Calu3 (cell line): ENCODE data around the gene CCT5. TPM values are rescaled to one million over a fixed set of nuclear protein-coding genes. Genes with fewer than 3 reads are reported as not detected.

Experiments
- BruUV-seq: library from RNA; stranded (reverse); fragments of 400-500 nt; replicated peaks from 2 replicates; lab custom pipeline; 2021; lab: Mats Ljungman, UMichigan
- CTCF ChIA-PET: fragments of 300-600 bp; sonication (Branson Sonifier 250); formaldehyde crosslinking; loops from one replicate; lab custom pipeline; 2022; ENCODE audit warnings: antibody characterized with exemption; lab: Charles Lee
- DNase-seq: peaks from one replicate; pipeline ENCODE4 v3.0.0; 2022
- H3K27ac Mint-ChIP-seq: one replicate; pipeline ENCODE4 v1.8.0; 2022; ENCODE audit warnings: mixed read lengths; ENCODE audit not compliant: unreplicated experiment
- H3K27me3 Mint-ChIP-seq: one replicate; pipeline ENCODE4 v1.8.0; 2022; ENCODE audit warnings: mixed read lengths; ENCODE audit not compliant: unreplicated experiment
- H3K36me3 Mint-ChIP-seq: one replicate; pipeline ENCODE4 v1.8.0; 2022; ENCODE audit warnings: mild to moderate bottlenecking, moderate library complexity, mixed read lengths; ENCODE audit not compliant: insufficient read depth, unreplicated experiment
- H3K4me1 Mint-ChIP-seq: one replicate; pipeline ENCODE4 v1.8.0; 2022; ENCODE audit warnings: mild to moderate bottlenecking, low read depth, mixed read lengths; ENCODE audit not compliant: unreplicated experiment
- H3K4me3 Mint-ChIP-seq: one replicate; pipeline ENCODE4 v1.8.0; 2022; ENCODE audit warnings: mild to moderate bottlenecking, low read depth, moderate library complexity, mixed read lengths; ENCODE audit not compliant: unreplicated experiment
- H3K9me3 Mint-ChIP-seq: one replicate; pipeline ENCODE4 v1.8.0; 2022; ENCODE audit warnings: low read depth, mixed read lengths; ENCODE audit not compliant: unreplicated experiment
- CTCF ChIP-seq: fragments of 200-600 bp; IDR thresholded peaks from one replicate; pipeline ENCODE4 v1.8.0; 2022; ENCODE audit warnings: antibody characterized with exemption; ENCODE audit not compliant: unreplicated experiment
- intact Hi-C: fragments of 100-400 bp; cut with micrococcal nuclease; formaldehyde crosslinking; loops from one replicate; pipeline ENCODE4 v1.10.0; 2022; ENCODE audit not compliant: unreplicated experiment
- total RNA-seq: library from RNA; stranded (reverse); gene quantifications from 2 replicates; pipeline ENCODE4 v1.2.3, GENCODE V29; 2022

The CCT5 gene
- total RNA-seq, 1 experiment from 2014 or later = 410 TPM

GRCh38 chr5:10289991-10290390, 39.9 kb downstream of the CCT5 start:
- CTCF ChIA-PET = no interaction called here
- H3K27me3 Mint-ChIP-seq = no peaks in the 10 kb centered on the region
- no peak for TF ChIP-seq CTCF
- no peak overlapping the region for H3K27ac Mint-ChIP-seq
- H3K4me3 Mint-ChIP-seq = no peak overlapping the region
- DNase-seq = no peak
- intact Hi-C loops = loop anchor here (2.0 kb wide), 1 partner anchor 17 kb away; the partner anchor contains the start of gene CMBL
- peaks cover 14% of the 10 kb centered on the region for H3K36me3 Mint-ChIP-seq
- BruUV-seq = no TSS peak
- H3K9me3 Mint-ChIP-seq = peaks cover 4% of the 10 kb centered on the region
- peaks cover 6% of the 10 kb centered on the region for H3K4me1 Mint-ChIP-seq

DNA sequence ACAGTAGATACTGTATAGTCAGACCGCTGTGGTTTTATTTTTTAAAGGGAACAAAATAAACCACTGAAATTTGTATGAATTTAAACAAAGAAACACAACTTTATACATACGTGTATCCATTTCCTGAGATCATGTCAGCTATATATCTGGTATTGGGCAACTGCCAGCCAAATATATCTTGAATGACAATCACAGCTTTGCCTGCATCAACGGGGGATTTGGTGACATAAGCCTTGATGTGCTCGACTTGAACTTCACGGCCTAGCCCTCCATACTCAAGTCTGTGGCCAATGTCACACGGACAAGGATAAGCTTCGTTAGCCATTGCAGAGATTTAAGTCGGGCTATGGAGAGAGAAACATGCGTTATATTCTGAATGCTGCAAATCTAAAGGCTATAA, 40.4 kb downstream of the CCT5 start:
- DNase-seq = no peak
- H3K27ac Mint-ChIP-seq = no peak overlapping the region
- no peak overlapping the region for H3K4me3 Mint-ChIP-seq
- CTCF ChIA-PET = no interaction called here
- H3K27me3 Mint-ChIP-seq = no peaks in the 10 kb centered on the region
- peaks cover 4% of the 10 kb centered on the region for H3K9me3 Mint-ChIP-seq
- TF ChIP-seq CTCF = no peak
- BruUV-seq = no TSS peak
- H3K36me3 Mint-ChIP-seq = peaks cover 14% of the 10 kb centered on the region
- intact Hi-C loops = no loop called here
- H3K4me1 Mint-ChIP-seq = peaks cover 6% of the 10 kb centered on the region

DNA sequence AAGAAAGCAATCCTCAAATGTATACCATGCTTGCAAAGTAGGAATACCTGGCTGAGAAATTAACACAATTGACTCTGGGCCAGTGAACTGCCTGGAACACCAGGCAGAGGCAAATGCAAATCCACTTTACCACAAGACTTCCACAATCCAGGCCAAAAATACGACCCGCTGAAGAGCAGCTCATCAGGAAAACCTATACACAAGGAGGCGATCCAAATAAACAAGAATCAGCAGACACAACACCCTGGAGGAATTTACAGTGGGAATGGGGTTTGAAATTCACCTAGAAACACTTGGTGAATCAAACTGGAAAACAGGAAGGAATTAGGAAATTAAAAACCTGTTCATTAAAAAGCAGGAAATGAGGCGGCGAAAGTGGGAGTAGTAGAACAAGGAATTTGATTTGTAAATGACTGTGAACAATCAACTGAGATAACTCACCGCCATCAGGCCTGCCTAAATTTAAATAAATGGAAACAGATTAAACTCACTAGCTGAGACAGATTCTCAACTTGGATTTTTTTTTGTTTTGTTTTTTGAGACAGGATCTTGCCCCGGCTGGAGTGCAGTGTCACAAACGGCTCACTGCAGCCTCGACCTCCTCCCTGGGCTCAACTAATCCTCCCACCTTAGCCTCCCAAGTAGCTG, 41.7 kb downstream of the CCT5 start:
- Mint-ChIP-seq H3K27ac (no peak overlapping the region), H3K9me3 (peaks cover 4% of the 10 kb centered on the region), H3K4me1 (peaks cover 15% of the 10 kb centered on the region), H3K4me3 (no peak overlapping the region), H3K27me3 (no peaks in the 10 kb centered on the region), H3K36me3 (peaks cover 14% of the 10 kb centered on the region)
- BruUV-seq = no TSS peak
- intact Hi-C loops = no loop called here
- CTCF ChIA-PET = interaction anchor here (0.6 kb wide), 1 partner anchor 9 kb away, joined by 8 read pairs; no protein-coding TSS in a partner anchor
- TF ChIP-seq CTCF = no peak
- no peak for DNase-seq

DNA sequence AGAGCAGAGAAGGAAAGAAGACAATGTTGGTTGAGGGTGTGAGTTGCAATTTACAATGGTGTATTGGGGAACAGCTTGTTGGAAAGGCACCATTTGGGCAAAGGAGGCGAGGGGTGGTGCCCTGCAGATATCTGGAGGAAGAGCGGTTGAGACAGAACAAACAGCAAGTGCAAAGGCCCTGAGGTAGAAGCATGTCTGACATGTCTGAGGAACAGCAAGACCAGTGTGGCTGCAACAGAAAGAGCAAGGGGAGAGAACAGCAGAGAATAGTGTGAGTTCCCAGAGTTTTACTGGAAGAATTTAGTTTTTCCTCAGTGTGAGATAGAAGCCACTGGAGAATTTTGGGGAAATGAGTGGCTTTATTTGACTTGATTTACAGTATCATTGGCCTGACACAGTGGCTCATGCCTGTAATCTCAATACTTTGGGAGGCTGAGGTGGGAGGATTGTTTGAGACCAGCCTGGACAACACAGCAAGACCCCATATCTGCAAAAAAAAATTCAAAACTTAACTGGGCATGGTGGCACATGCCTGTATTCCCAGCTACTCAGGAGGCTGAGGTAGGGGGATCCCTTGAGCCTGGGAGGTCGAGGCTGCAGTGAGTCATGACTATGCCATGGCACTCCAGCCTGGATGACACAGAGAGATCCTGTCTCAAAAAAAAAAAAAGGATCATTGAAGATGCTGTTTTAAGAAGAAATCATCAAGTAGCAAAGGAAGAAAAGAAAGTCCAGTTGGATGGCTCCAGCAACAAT, 44.0 kb downstream of the CCT5 start:
- DNase-seq = no peak
- intact Hi-C loops = no loop called here
- no peak overlapping the region for H3K4me3 Mint-ChIP-seq
- TF ChIP-seq CTCF = no peak
- no peak overlapping the region for H3K27ac Mint-ChIP-seq
- no TSS peak for BruUV-seq
- CTCF ChIA-PET = interaction anchor here (0.6 to 0.7 kb wide), 4 partner anchors 35 to 284 kb away, joined by 3 to 4 read pairs (median 3); no protein-coding TSS in a partner anchor
- H3K36me3 Mint-ChIP-seq = peaks cover 9% of the 10 kb centered on the region
- peaks cover 9% of the 10 kb centered on the region for H3K4me1 Mint-ChIP-seq
- H3K9me3 Mint-ChIP-seq = peaks cover 4% of the 10 kb centered on the region
- H3K27me3 Mint-ChIP-seq = no peaks in the 10 kb centered on the region
